ENCODE results near the gene EEF1A2.
A peak's percentile ranks its signal among the peaks of the same experiment; 100 is the strongest.

Gene EEF1A2

DNA sequence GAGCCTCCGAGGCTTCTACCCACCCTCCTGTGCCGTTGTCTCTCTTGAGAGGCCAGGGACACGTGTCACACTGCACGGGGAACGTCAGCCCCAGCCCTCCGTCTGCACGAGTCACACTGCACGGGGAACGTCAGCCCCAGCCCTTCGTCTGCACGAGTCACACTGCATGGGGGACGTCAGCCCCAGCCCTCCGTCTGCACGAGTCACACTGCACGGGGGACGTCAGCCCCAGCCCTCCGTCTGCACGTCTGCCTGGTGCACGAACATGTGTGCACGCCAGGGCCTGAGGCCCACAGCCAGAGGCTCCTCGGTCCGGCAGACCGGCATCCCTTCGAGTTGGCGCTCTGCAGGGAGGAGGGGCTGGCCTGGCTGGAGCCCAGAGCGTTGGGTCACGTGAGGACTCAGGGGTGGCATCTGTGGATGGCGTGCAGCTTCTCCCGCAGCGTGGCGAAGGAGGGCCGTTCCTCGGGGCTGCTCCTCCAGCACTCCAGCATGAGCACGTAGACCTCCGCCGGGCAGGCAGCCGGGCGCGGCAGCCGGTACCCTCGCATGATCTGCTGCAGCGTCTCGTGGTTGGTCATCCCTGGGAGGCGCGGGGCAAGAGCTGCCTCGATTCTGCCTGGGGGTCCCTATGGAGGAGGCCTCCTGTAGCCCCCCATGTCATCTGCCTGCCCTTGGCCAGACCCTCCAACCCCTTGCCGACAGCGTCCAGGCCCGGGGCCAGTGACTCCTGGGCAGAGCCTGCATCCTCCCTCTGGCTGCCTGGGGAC, 41.7 kb upstream of the EEF1A2 start:
- TF ChIP-seq ZNF274 (IDR thresholded peaks at IDR 0.05; ENCODE audit: low read depth, low read length) = no peak
- no peak overlapping the region for H3K4me3 ChIP-seq (ENCODE audit: low read length)

GRCh38 chr20:63539441-63540370, 40.8 kb upstream of the EEF1A2 start:
- H3K4me3 ChIP-seq (ENCODE audit: low read length) = no peak overlapping the region
- no peak for TF ChIP-seq ZNF274 (IDR thresholded peaks at IDR 0.05; ENCODE audit: low read depth, low read length)

- TF ChIP-seq ZNF274 (IDR thresholded peaks at IDR 0.05; ENCODE audit: low read depth, low read length) = no peak
- no peak overlapping the region for H3K4me3 ChIP-seq (ENCODE audit: low read length)
Observed at GRCh38 chr20:63539092-63539430, 40.2 kb upstream of the EEF1A2 start.

GRCh38 chr20:63538204-63539091, 39.6 kb upstream of the EEF1A2 start:
- no peak overlapping the region for H3K4me3 ChIP-seq (ENCODE audit: low read length)
- no peak for TF ChIP-seq ZNF274 (IDR thresholded peaks at IDR 0.05; ENCODE audit: low read depth, low read length)

- TF ChIP-seq ZNF274 (IDR thresholded peaks at IDR 0.05; ENCODE audit: low read depth, low read length) = no peak
- H3K4me3 ChIP-seq (ENCODE audit: low read length) = peak overlapping the region; percentile 18; the same call in 1 of the 2 replicates
Observed at GRCh38 chr20:63537525-63538203, 38.8 kb upstream of the EEF1A2 start.

DNA sequence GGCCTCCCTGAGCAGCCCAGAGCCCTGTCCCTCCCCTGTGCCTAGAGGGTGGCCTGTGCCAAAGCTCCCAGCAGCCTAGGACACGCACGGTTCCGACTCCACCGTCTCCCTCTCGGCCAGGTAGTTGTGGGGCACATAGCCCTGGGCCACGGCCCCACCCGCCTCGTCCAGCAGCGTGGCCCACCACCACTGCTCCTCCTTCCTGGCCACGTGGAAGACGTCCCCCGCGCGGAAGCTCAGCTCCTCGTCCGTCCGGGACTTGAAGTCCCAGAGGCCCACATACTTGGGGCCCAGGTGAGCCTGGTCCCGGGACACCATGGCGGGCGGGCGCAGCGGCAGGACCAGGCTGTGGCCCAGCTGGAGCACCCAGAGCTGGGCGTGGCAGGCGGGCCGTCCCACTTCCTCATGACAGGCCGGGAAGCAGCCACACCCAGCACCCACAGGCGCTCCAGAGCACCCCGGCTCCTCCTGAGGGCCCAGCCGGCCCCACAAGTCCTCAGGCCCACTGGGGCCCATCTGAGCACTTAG, 38.2 kb upstream of the EEF1A2 start, which contains the start of gene PTK6:
Gene PTK6 (minus strand): TSS at position 380 of the 528 bp plus-strand sequence. CDS start 62 bp downstream, at position 318.
- TF ChIP-seq ZNF274 (IDR thresholded peaks at IDR 0.05; ENCODE audit: low read depth, low read length) = no peak
- peak within 1 kb of the TSS; percentile 18; the same call in 1 of the 2 replicates for H3K4me3 ChIP-seq (ENCODE audit: low read length)

DNA sequence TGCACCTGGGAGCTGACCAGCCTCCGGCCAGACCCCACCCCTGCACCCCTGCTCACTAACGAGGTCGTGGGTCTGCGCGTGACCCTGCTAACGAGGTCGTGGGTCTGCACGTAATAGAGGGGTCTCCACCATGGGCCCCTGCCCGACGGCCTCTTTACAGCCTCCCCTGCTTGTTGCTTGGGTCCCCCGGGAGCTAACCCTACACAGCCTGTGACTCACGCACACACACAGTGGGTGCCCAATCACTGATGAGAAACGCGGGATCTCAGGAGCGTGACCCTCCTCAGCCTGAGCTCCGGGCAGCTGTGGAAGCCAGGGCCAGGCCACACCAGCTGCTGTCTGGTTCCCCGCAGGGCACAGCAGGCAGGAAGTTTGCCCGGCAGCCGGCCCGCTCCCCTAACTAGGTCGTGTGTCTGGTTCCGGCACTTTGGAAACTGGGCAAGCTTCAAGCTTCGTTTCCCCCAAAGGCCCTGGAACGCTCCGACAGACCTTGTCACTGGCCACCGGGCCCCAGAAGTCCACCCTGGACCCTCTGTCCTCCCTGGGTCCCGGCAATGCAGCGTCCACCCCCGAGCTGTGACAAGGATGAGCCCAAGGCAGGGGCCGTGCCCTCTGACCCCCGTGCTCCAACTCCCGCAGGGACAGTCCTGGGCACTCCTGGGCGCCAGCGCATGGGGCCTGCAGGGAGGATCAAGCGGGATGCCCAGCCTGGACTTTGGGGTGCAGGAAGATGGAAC, 37.5 kb upstream of the EEF1A2 start:
- no peak overlapping the region for H3K4me3 ChIP-seq (ENCODE audit: low read length)
- TF ChIP-seq ZNF274 (IDR thresholded peaks at IDR 0.05; ENCODE audit: low read depth, low read length) = no peak

DNA sequence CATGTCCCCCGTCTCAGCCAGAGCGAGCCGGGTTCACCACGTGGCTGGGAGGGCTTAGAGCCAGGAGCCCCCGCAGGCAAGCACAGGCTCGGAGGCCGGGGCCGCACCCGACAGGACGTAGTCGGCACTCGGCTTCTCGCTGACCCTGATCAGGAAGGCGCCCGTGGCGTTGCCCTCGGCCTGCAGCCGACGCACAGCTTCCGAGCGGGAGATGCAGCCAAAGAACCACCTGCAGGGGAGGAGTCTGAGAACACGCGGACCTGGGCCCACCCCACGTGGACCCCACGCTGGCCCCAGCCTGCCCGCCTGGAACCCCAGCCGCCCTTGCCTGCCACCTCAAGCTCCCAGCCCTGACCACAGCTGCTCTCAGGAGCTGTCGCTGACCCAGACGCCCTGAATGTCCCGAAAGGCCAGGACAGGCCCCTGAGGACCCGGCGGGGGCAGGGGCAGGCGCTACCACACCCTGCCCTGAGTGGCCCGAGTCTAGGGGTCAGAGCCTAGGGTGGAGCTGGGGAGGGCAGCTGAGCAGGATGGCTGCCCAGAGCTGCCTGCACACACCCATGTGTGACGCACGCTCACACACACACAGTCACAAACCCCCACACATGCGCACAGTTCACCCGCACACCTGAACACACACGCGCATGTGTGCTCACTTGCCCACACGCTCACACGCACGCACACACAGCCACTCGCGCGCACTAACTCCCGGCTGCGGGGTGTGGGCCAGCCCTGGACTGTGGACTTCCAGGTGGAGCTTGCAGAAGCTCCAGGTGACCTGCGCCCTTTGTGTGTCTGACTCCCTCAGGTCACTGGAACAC, 36.2 kb upstream of the EEF1A2 start:
- no peak overlapping the region for H3K4me3 ChIP-seq (ENCODE audit: low read length)
- no peak for TF ChIP-seq ZNF274 (IDR thresholded peaks at IDR 0.05; ENCODE audit: low read depth, low read length)

DNA sequence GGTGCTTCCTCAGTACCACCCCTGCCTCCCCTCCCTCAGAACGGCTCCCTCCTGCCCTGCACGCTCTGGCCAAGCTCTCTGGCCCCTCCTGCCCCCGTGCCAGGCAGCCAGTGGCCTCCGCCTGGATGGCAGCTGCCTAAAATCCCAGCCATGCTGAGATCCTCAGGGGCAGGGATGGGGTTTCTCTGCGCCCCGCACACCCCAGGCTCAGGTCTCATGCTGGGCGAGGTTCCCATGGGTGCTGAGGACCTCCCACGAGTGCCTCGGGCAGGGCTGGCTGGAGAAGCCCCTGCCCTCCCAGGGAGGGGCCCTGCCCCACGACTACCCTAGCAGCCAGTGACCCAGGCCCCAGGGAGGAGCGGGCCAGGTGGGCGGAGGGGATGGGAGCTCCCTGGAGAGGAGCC, 35.5 kb upstream of the EEF1A2 start:
- TF ChIP-seq ZNF274 (IDR thresholded peaks at IDR 0.05; ENCODE audit: low read depth, low read length) = no peak
- H3K4me3 ChIP-seq (ENCODE audit: low read length) = no peak overlapping the region

DNA sequence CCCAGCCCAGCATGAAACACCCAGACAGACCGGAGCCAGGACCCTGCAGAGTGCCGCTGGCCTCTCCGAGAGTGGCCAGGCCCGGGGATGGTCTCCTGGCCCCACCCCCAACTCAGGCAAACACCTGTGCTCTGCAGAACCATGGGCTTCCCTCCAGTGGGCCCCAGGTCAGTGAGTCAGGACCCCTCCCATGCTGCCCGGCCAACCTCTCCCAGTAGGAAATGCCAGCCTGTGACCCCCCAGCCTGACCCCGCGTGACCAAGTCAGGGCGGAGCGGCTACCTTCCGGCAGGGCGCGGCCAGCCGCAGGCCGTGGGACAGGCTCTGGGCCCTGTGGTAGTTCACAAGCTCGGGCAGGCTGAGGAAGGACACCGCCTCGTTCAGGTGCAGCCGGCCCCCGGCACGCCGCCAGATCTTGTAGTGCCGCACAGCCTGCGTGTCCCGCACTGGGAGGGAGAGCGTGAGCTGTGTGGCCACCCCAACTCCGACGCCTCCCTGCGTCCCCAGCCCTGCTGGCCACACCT, 35.0 kb upstream of the EEF1A2 start:
- no peak overlapping the region for H3K4me3 ChIP-seq (ENCODE audit: low read length)
- no peak for TF ChIP-seq ZNF274 (IDR thresholded peaks at IDR 0.05; ENCODE audit: low read depth, low read length)

DNA sequence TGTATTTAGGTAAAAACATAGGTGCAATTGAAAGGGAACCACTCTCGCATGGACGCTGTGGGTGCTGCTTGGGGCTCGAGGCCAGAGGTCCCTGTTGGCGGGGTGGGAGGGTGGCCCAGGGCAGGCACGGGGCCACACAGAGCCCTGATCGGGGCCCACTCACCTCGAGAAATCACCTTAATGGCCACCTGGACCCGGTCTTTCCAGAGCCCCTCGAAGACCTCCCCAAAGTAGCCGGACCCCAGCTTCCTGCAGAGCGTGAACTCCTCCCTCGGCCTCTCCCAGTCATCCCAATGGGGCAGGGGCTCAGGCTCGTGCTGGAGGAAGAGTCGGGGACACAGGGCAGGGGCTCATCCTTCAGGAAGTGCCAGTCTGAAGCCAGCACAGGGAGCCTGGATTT, 34.5 kb upstream of the EEF1A2 start:
- no peak for TF ChIP-seq ZNF274 (IDR thresholded peaks at IDR 0.05; ENCODE audit: low read depth, low read length)
- no peak overlapping the region for H3K4me3 ChIP-seq (ENCODE audit: low read length)
